HTR-8/SVneo (cell line): Measurements from ENCODE around the gene ARHGAP20.
"Not testable (repeated sequence)": the region's sequence is repeated elsewhere in the genome, so short reads cannot be mapped to it uniquely, and the experiment has no call there.

Source experiments
- DNase-seq: peaks from one replicate; pipeline ENCODE4 v3.0.0; 2011; ENCODE audit warnings: low spot score, mixed read lengths; ENCODE audit not compliant: insufficient read length
- FAIRE-seq: peaks from 2 replicates; lab custom pipeline; 2011; peaks lifted over from hg19 to GRCh38; lab: Jason Lieb, UNC

Gene ARHGAP20

DNA sequence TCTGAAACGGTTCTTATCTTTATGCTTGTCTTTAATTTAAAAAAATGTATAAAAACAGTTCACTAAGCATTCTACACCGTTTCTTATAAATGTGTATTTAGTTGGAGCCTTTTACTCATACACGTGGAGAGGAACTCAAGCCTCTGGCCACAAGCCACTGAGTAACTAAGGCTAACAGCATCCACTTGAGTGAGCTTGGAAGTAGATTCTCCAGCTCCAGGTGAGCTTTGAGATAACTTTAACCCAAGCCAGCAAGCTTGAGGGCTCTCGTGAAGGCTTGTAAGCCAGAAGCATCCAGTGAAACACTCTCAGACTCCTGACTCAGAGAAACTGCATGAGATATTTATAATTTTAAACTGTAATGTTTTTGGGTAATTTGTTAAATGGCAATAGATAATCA is 82.6 kb downstream of the ARHGAP20 start:
- DNase-seq (no peak), FAIRE-seq (no peak)

DNA sequence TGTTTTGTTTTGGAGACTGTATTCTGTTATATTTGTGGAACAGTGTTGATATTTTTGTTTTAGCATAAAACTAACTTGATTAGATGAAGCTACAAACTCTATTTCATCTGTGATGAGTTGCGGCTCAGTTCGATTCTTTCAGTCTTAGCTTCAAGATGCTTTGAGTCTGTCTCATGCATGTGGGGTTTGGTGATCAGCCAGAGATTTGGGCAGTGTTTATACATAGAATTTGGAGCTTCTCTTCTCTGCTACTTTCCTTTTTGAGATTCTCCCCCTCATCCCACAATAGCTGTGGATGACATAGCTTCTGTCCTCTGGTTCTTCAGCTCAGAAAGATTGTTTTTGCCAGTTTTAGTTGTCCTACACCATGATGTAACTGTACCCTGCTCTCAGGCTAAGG is 90.4 kb downstream of the ARHGAP20 start:
- FAIRE-seq: no peak
- no peak for DNase-seq

DNA sequence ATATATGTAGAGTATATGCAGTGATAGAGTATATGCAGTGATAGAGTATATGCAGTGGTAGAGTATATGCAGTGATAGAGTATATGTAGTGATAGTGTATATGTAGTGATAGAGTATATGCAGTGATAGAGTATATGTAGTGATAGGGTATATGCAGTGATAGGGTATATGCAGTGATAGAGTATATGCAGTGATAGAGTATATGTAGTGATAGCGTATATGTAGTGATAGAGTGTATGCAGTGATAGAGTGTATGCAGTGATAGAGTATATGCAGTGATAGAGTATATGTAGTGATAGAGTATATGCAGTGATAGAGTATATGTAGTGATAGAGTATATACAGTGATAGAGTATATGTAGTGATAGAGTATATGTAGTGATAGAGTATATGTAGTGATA is 92.9 kb downstream of the ARHGAP20 start:
- DNase-seq, FAIRE-seq: not testable (repeated sequence)

DNA sequence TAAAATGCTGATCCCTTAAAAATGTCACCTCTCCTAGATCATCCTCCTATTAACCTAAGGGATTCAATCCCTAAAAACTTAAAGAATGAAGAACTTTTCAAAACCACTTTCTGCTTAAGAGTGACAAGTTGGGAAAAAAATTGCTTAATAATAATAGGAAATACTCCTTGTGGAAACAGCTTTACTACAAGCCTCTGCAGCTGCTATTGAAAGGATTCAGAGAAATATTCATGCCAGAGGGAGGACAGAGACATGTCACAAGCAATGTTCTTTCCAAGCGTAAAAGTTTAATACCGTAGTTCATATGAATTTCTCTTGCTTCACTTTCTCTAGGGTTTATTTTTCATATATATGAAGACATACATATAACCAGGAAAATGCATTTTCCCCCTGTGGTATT is 98.2 kb downstream of the ARHGAP20 start:
- FAIRE-seq: no peak

DNA sequence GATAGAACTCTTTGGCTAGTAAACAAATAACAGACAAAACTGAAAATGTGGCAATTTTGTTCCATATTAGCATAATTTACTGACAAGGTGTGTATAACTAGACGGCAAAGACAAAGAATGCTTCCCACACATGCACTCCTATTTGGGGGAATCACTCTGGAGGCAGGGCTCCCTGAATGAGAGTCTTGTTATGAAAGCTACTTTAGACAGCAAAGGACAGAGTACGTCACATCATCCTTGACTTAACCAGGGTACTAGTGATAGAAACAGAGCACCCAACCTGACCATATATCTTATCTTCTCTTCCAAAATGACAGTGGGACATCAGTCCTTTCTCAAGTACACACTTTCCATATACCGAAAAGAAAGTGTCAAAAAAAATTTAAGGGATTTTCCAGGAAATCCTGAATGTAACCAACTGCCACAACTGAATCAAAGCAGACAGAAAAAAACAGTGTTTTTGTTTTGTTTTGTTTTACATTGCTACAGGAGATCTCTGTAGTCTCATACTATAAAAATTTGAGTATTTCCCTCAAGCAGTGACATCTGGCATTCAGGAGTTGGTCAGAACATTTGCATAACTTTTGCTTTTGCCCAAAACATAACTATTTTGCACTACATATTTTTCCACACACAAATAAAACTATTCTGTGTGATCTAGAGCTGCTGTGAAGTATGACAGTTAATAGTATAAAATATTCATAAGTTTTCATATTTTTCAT is 98.9 kb downstream of the ARHGAP20 start:
- FAIRE-seq (no peak), DNase-seq (no peak)

More for the DNA sequence above, 98.2 kb downstream of the ARHGAP20 start:
- DNase-seq: no peak

DNA sequence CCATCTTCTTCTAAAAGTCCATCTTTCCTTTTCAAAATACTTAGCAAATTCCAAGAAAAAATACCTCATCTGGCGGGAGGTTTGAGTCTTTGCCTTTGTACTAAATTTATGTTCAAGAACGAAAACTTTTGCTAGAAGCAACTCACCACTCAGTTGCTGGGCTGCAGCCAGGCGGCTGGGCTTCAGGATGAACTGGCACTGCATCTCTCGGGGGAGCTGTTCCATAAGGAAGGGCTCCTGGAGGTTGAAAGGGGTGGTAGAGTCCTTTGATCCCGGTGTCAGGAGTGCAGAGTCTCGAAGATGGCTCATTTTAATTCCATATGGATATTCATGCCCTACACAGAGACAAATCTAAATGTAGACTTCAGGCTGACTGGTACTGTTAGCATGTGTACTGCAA is 105.8 kb downstream of the ARHGAP20 start:
- FAIRE-seq (no peak), DNase-seq (no peak)

DNA sequence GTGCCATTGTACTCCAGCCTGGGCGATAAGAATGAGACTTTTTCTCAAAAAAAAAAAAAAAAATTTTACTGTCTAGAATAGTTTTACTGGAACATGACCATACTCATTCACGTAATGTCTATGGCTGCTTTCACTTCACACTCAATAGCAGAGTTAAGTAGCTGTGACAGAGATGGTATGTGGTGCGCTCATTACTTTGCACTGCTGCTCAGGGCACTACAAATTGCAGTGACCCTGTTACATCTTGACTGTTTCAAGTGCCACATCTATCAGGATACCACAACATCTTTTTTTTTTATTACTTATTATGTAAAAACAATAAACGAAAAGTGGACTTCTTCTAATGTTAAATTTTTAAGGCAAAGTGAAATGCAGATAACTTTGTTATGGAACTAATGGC is 110.3 kb downstream of the ARHGAP20 start:
- DNase-seq (no peak), FAIRE-seq (no peak)

DNA sequence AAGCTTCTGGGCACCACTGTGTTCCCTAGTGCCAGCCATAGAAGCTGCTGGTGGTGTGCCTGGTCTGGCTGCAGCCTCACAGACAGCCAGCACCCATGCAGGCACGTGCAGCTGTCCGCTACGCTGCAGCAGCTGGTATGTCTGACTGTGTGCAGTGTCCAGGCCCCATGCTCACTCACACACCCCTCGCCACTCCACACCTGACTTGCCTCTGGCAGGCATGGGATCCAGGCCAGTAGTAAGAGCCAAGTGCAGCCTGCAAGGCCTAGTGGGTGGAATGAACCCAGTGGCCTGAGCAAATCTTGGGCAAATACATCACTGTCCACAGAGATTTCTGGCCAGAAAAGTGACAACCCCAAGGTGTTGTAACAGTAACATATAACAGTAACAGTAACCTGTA is 111.9 kb downstream of the ARHGAP20 start:
- DNase-seq: no peak

DNA sequence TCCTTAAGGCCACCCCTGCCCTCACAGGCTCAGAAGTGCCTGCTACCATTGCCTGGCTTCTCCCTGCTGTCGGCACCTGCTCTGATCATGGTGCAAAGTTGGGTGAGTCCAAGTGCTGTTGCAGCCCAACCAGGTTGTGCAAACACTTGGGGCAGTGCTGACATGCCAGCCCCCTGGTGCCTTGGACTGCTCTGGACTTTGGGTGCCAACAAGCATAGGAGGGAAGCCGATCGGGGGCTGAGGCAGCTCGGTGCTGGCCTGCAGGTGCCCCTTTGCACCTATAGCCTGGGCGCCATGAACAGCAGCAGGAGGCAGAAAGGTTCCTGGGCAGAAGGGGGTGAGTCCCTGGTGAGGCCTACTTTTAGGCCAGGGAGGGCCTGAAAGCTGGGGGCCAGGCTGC is 113.0 kb downstream of the ARHGAP20 start:
- DNase-seq (no peak), FAIRE-seq (no peak)

More for the DNA sequence above, 111.9 kb downstream of the ARHGAP20 start:
- FAIRE-seq: peak; percentile 48

DNA sequence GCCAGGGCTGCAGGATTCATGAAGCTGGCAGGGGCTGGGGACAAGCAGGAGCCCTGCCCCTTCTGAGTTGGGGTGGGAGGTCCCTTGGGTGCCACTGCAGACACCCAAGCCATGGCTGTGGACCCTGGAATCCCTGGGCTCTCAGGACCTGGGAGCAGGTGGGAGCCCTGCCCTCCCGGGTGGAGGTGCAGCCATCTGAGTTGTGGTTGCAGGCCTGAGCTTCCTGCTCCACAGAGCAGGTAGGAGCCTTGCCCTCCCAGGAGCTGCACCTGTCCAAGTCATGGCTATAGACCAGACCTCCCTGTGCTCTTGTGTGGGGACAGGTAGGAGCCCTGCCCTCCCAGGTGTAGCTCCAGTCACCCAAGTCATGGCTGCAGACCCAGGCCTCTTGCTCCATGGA is 113.5 kb downstream of the ARHGAP20 start:
- DNase-seq (no peak), FAIRE-seq (no peak)

DNA sequence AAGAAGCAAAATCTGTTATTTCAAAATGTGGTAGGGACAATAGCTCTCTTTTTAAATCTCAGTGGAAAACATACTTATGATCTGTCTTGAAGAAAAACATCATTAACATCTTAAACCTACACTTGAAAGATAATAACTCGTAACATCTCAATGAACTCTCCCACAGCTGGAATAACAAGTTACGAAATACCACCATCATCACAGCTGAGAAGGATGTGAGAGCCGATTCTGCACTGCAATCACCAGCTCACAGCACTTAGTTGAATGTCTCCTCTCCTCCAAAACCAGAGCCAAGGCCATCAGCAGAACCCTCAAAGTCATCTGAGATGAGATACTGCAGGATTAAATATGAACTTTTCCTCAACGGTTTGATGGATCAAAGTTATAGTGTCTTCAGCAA is 124.3 kb downstream of the ARHGAP20 start:
- FAIRE-seq: no peak
- no peak for DNase-seq

DNA sequence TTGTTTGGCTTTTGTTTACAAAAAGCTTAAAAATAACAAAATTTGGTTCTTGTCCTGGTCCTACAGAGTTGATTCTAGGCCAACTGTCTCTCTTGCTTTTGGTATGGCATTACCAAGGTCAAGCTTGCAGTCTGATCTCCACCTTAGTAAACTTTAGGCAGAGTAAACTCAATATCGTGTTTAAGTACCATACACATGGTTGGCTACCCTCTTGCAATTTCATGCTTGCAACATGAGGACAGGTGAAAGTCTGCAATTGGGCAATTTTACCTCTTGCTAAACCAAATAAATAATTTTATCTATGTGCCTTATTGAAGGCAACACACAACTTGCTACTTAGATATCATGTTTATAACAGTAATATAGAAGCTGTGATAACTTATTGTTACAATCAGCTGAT is 125.1 kb downstream of the ARHGAP20 start:
- no peak for DNase-seq
- FAIRE-seq: no peak

DNA sequence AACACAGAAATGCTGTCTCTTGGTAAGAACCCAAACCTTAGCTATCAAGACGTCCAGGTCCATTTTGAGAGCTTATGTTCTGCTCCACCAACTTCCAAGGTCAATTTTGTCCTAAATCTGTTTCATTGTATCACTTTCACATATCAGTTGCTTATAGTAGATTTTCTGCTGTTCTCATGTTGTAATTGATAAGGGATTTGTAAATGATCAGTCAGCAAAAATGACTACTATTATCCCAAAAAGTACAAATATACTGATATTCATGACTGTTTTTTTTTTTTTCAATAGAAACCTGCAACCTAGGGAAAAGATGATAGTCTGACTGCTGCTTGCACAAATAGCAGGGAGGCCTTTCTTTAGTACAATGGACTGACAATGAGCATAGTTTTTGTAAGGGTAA is 128.1 kb downstream of the ARHGAP20 start:
- FAIRE-seq: no peak
- DNase-seq: no peak

DNA sequence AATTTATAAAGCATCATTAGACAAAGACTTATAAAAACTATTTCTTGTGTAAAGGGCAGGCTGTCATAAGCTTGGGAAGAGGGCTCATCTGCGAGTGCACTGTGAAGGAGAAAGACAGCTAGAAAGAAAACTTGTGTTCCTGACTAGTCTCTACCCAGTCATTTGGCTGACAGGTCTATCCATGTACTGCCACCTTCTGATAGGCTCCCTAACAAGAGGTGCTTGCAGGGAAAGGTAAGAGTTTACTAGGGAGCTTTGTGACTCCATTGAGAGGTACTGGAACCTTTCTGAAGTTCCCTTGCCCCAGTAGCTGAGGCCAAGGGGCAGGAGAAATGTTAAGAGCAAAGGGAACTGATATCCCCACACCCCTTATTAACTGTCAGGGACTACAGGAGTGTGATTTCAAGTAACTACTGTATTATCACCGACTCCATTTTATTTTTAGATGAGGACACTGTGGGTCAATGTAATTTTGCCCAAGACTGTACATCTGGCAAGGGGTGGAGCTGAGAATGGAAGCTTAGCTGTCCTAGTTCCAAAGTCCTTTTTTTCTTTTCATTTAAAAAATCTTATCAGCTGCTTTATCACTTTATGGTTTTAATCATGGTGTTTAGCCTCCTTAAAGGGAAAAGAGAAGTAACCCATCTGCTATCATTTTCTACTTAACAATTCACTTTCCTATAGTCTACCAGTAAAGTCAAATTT is 129.4 kb downstream of the ARHGAP20 start:
- no peak for FAIRE-seq

DNA sequence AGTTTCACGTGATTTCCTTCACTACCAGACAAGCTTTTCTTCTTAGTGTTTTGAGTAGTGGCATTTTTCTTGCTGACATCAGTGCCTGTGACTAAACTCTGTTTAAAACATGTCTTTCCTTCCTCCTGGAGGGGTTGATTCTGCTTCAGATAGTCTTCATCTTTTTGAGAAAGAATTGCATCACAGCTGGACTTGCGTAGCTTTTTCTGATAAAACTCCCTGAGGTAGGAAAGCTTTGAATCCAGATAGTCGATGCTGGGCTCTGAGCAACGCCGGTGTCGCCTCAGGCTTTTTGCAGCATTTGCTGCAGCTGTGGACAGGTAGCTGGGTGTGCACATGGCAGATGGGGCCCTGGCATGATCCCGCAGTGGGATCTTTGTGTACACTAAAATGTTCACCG is 131.7 kb downstream of the ARHGAP20 start:
- FAIRE-seq (no peak), DNase-seq (no peak)

More for the DNA sequence above, 129.4 kb downstream of the ARHGAP20 start:
- DNase-seq: no peak

DNA sequence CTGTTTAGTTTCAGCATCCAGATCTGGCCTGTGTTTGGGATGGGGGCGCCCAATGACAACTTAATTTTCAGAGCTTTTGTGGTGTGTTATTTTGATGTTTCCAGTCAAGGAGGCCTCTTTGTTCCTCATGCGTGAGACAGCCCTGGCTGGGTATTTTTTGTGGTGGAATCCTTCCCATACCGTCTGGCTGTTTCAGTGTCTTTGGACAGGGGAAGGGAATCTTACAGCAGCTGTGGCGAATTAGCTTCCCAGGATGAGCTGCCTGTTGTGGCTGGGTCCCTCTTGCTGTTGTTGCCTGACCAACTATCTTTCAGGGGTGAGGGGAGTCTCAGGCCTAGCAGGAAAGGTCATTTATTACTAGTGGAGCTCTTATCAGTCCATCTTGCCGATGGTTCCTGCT is 138.8 kb downstream of the ARHGAP20 start:
- FAIRE-seq: no peak
- DNase-seq: no peak

DNA sequence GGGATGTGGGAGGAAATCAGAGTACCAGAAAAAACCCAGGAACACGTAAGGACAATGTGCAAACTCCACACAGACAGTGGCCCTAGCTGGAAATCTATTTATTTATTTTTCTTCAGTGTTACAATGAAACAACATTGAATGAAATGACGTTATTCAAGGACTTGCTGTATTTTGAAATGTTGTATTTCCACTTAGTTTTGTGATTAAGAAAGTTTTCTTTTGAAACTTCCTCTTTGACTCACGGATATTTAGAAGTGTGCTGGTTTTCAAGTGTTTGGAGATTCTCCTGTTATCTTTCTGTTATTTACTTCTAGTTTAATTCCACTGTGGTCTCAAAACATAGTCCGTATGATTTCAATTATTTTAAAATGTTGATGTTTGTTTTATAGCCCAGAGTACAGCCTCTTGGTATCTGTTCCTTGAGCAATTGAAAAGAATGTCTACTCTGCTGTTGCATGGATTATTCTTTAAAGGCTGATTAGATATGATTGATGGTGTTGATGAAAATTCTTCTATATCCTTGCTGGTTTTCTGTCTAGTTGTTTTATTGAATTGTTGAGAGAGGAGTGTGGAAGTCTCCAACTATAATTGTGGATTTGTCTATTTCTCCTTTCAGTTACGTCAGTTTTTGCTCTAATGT is 141.0 kb downstream of the ARHGAP20 start:
- no peak for FAIRE-seq
- no peak for DNase-seq

DNA sequence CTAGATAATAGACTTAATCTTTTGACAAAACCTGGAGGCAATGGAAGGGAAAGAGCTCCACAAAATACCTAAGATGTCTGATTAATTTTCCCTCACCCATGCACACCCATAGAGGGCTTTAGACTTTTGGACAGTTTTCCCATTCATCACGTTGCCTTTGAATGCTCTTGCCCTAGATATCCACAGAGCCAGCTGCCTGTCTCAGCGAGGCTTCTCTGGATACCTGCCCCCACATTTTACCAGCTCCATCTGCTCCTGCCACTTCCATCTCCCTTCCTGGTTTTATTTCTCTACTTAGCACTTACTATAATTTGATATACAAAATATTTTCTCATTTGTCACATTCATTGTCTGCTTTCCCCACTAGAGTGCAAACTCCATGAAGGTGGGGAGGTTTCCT is 145.7 kb downstream of the ARHGAP20 start:
- FAIRE-seq (no peak), DNase-seq (no peak)

DNA sequence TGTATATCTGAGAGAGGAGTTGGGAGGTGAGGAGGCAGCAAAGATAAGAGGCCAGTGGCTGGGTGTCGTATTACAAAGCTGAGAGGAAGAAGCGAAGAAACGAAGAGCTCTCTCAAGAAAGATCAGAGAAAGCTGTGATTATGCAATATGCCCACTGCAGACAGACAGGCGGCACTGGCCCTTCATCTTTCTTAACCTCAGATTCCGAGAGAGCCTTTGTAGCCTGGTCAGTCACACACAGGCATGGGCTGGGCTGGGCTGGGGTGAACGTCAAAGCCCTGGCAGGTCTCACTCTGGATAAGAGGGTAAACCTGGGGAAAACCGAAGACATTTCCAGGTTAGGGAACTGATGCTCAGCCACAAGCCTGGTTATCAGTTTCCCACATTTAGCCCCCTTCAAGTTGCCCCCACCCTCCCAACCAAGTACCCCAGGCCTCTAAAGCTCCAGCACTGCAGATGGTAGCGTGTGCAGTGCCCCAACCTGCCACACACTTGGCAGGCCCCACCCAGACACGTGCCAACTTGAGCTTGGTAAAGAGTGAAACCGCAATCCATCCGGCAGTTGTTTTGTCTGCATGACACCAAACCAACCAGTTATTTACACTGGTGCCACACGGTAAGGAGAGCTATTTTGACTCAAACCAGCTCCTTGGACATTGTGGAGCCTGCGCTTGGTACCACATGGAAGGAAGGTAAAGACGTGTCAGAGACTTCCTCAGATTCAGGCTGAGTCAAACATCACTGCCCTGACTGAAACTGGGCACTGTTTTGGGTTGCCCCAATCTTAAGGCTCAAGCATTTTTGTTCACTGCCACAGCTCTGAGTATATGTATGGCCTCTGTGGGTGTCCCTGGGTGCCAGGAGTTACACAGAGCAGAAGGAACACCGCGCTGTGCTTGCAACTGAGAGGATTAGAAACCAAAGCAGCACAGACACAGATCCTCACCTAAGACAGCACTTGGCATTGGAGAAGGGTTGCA is 146.6 kb downstream of the ARHGAP20 start:
- DNase-seq (peak; percentile 27), FAIRE-seq (peak; percentile 49)

DNA sequence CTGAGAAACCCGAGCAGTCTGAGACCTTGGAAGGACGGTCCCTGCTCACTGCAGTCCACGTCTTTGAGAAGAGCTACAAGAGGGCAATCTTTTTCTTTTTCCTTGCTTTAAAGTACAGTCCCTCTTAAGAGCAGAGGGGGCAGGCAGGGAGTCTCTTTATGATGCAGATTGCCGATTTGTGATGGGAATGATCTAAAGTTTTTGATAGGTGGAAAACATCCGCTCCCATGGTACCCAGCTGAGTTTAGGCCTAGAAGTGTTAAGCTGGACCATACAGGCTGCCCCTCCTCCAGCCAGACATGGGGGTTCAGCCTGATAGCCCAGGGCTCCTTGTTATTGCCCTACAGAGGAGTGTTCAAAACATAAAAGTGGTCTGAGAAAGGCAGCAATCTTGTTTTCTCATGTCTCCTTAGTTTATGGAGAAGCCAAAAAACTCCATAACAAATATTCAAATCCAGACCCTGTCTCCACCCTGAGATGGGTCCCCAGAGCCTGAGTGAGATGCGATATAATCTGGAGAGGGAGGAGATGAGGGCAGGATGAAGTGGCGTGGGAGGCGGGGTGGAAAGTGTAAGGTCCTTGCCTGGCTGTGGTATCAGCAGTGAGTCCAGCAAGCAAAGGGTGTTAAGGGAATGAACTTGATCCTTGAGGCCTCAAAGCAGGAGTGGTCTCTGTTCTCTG is 147.4 kb downstream of the ARHGAP20 start:
- FAIRE-seq (no peak), DNase-seq (no peak)
